GM23338 (cell line): Measurements from ENCODE around the gene SND1. TPM values are rescaled to one million over a fixed set of nuclear protein-coding genes. Genes with fewer than 3 reads are reported as not detected.

Source experiments
- ATAC-seq: fragments of 200-7000 bp; cut with Tn5 transposase; 3 replicates; pipeline ENCODE4 v1.9.1; 2020
- DNase-seq: peaks from one replicate; pipeline ENCODE4 v3.0.0-alpha.2; 2015; ENCODE audit warnings: low spot score
- H2AFZ ChIP-seq: fragments of 200-600 bp; sonication (generic); 2 replicates; pipeline ENCODE4 v1.8.0; 2016; ENCODE audit warnings: antibody characterized with exemption, mild to moderate bottlenecking, moderate library complexity
- H3F3A ChIP-seq: fragments of 200-600 bp; sonication (generic); replicated peaks from 2 replicates; pipeline ENCODE4 v1.8.0; 2017; ENCODE audit warnings: antibody characterized with exemption, mixed run types, low read depth
- H3K27ac ChIP-seq: fragments of 200-600 bp; sonication (generic); 2 replicates; pipeline ENCODE4 v1.6.1; 2016; ENCODE audit warnings: low read depth
- H3K27me3 ChIP-seq: fragments of 200-600 bp; sonication (generic); 2 replicates; pipeline ENCODE4 v1.8.0; 2016; ENCODE audit warnings: mild to moderate bottlenecking, mixed run types, moderate library complexity; ENCODE audit not compliant: insufficient read depth
- H3K36me3 ChIP-seq: fragments of 200-600 bp; sonication (generic); 2 replicates; pipeline ENCODE4 v1.8.0; 2016; ENCODE audit warnings: mild to moderate bottlenecking; ENCODE audit not compliant: insufficient read depth
- H3K4me1 ChIP-seq: fragments of 200-600 bp; sonication (generic); 2 replicates; pipeline ENCODE4 v1.8.0; 2016; ENCODE audit warnings: mild to moderate bottlenecking, moderate library complexity; ENCODE audit not compliant: insufficient read depth
- H3K4me2 ChIP-seq: fragments of 200-600 bp; sonication (generic); 2 replicates; pipeline ENCODE4 v1.7.1; 2017; ENCODE audit warnings: mixed run types
- H3K4me3 ChIP-seq: fragments of 200-600 bp; sonication (generic); 2 replicates; pipeline ENCODE4 v1.6.1; 2016; ENCODE audit warnings: mixed run types
- H3K79me2 ChIP-seq: fragments of 200-600 bp; sonication (generic); replicated peaks from 2 replicates; pipeline ENCODE4 v1.8.0; 2017; ENCODE audit warnings: mild to moderate bottlenecking; ENCODE audit not compliant: insufficient read depth
- H3K9me2 ChIP-seq: fragments of 200-600 bp; sonication (generic); 2 replicates; pipeline ENCODE4 v1.8.0; 2017; ENCODE audit not compliant: insufficient read depth
- H4K20me1 ChIP-seq: fragments of 200-600 bp; sonication (generic); replicated peaks from 2 replicates; pipeline ENCODE4 v1.8.0; 2017; ENCODE audit warnings: mild to moderate bottlenecking; ENCODE audit not compliant: insufficient read depth
- H3K27ac Mint-ChIP-seq: 2 replicates; pipeline ENCODE4 v1.8.0; 2020; ENCODE audit warnings: inconsistent platforms, mild to moderate bottlenecking, moderate library complexity, mixed read lengths
- H3K27me3 Mint-ChIP-seq: 3 replicates; pipeline ENCODE4 v1.8.0; 2022; ENCODE audit warnings: low read depth, mild to moderate bottlenecking, moderate library complexity, mixed read lengths, inconsistent platforms; ENCODE audit not compliant: insufficient read depth, poor library complexity
- H3K36me3 Mint-ChIP-seq: 3 replicates; pipeline ENCODE4 v1.8.0; 2021; ENCODE audit warnings: low read depth, mild to moderate bottlenecking, inconsistent platforms, moderate library complexity, mixed read lengths
- H3K4me1 Mint-ChIP-seq: 3 replicates; pipeline ENCODE4 v1.8.0; 2020; ENCODE audit warnings: mild to moderate bottlenecking, inconsistent platforms, mixed read lengths
- H3K4me3 Mint-ChIP-seq: 3 replicates; pipeline ENCODE4 v1.8.0; 2021; ENCODE audit warnings: moderate library complexity, mild to moderate bottlenecking, inconsistent platforms, mixed read lengths
- H3K9me3 Mint-ChIP-seq: 3 replicates; pipeline ENCODE4 v1.8.0; 2020; ENCODE audit warnings: moderate library complexity, mild to moderate bottlenecking, inconsistent platforms, mixed read lengths
- CTCF ChIP-seq, 2 experiments: fragments of 200-600 bp in 1 of 2; sonication (generic) in 1 of 2; conservative IDR thresholded peaks; 2 replicates each; pipeline versions ENCODE4 v1.5.1 to v1.6.1; 2016 to 2017; ENCODE audit warnings: antibody characterized with exemption in 2 of 2, low read depth in 2 of 2, mild to moderate bottlenecking in 2 of 2, moderate library complexity in 1 of 2
- ETS1 ChIP-seq: IDR thresholded peaks from 2 replicates; pipeline ENCODE4 v1.6.1; 2016; ENCODE audit warnings: antibody characterized with exemption
- EZH2 ChIP-seq: fragments of 200-600 bp; sonication (generic); IDR thresholded peaks from one replicate; pipeline ENCODE4 v1.8.0; 2017; ENCODE audit warnings: antibody characterized with exemption, mild to moderate bottlenecking, low read depth; ENCODE audit not compliant: unreplicated experiment
- EZH2phosphoT487 ChIP-seq: fragments of 200-600 bp; sonication (generic); IDR thresholded peaks from one replicate; pipeline ENCODE4 v1.8.1; 2018; ENCODE audit warnings: antibody characterized with exemption; ENCODE audit not compliant: unreplicated experiment
- NANOG ChIP-seq: IDR thresholded peaks from 2 replicates; pipeline ENCODE4 v1.6.1; 2016; ENCODE audit warnings: antibody characterized with exemption, borderline replicate concordance
- POLR2AphosphoS5 ChIP-seq: IDR thresholded peaks from 2 replicates; pipeline ENCODE4 v1.6.1; 2016; ENCODE audit warnings: antibody characterized with exemption, low read depth
- STAT1 ChIP-seq: IDR thresholded peaks from one replicate; pipeline ENCODE4 v1.6.1; 2016; ENCODE audit warnings: antibody characterized with exemption; ENCODE audit not compliant: unreplicated experiment
- ZNF331 ChIP-seq: fragments of 250-450 bp; sonication (Bioruptor Pico); IDR thresholded peaks from 2 replicates; pipeline ENCODE4 v1.5.0; 2020; ENCODE audit warnings: low read depth, mild to moderate bottlenecking, moderate library complexity
- polyA plus RNA-seq: library from polyadenylated mRNA; unstranded; fragments of >200 nt; fragmentation: Nextera tagmentation; extraction: Ambion mirVana; gene quantifications from 2 replicates; pipeline ENCODE4 v1.2.1, GENCODE V29; 2016
- total RNA-seq: library from RNA; depleted of rRNA; stranded (reverse); fragments of >200 nt; shearing (Covaris generic); gene quantifications from 2 replicates; pipeline ENCODE4 v1.2.3, GENCODE V29; 2014

SND1 gene
- total and polyA plus RNA-seq, 2 experiments from 2014 or later = 107 to 254 TPM

GRCh38 chr7:127647636-127648035 is 4.4 kb upstream of the SND1 start:
- Histone ChIP-seq H3K27ac (no peak overlapping the region), H3F3A (no peaks in the 10 kb centered on the region), H2AFZ (no peak overlapping the region), H3K27me3 (no peaks in the 10 kb centered on the region), H3K79me2 (peaks cover 6% of the 10 kb centered on the region), H3K4me1 (peaks cover 7% of the 10 kb centered on the region; the same call in 1 of the 2 replicates), H3K4me3 (no peak overlapping the region), H3K4me2 (no peak overlapping the region), H3K9me2 (no peaks in the 10 kb centered on the region), H3K36me3 (no peaks in the 10 kb centered on the region), H4K20me1 (peaks cover 3% of the 10 kb centered on the region; the same call in 1 of the 2 replicates)
- H3K27me3 Mint-ChIP-seq = peaks cover 5% of the 10 kb centered on the region
- peaks cover under 1% of the 10 kb centered on the region; the same call in 2 of the 3 replicates for H3K4me1 Mint-ChIP-seq
- H3K9me3 Mint-ChIP-seq = no peaks in the 10 kb centered on the region; the same call in 2 of the 3 replicates
- peaks cover 3% of the 10 kb centered on the region; the same call in 1 of the 3 replicates for H3K36me3 Mint-ChIP-seq
- no peak for DNase-seq
- no peak for ATAC-seq
- no peak overlapping the region for H3K4me3 Mint-ChIP-seq
- TF ChIP-seq ETS1 (no peak), EZH2phosphoT487 (no peak), POLR2AphosphoS5 (no peak), NANOG (no peak), STAT1 (no peak)
- no peak overlapping the region for H3K27ac Mint-ChIP-seq

DNA sequence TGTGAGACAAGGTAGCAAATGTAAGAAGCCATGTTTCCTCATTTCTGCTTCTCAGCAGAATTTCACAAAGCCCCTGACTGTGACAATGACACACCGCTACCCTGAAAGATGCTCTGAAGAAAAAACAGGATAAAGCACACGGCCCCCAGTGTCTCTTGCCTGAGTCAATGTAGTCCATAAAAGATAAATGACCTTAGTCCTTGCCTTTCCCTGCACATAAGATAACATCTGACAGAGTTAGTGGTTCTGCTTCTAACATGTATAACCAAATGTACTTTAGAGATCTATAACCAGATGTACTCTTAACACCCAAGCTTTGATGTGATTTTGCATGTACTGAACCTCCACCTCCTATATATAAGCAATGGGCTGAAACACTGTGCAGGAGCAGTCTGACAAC is 3.0 kb upstream of the SND1 start:
- Mint-ChIP-seq H3K27me3 (peaks cover 5% of the 10 kb centered on the region), H3K36me3 (peaks cover 7% of the 10 kb centered on the region; the same call in 2 of the 3 replicates), H3K4me3 (no peak overlapping the region), H3K4me1 (peaks cover 14% of the 10 kb centered on the region), H3K9me3 (no peaks in the 10 kb centered on the region; the same call in 2 of the 3 replicates), H3K27ac (no peak overlapping the region)
- Histone ChIP-seq H3K4me1 (peaks cover 16% of the 10 kb centered on the region), H4K20me1 (peaks cover 15% of the 10 kb centered on the region), H3K27ac (no peak overlapping the region), H3K79me2 (peaks cover 19% of the 10 kb centered on the region), H3F3A (no peaks in the 10 kb centered on the region), H3K27me3 (no peaks in the 10 kb centered on the region), H3K9me2 (no peaks in the 10 kb centered on the region), H3K36me3 (no peaks in the 10 kb centered on the region), H2AFZ (no peak overlapping the region; the same call in 1 of the 2 replicates), H3K4me2 (no peak overlapping the region), H3K4me3 (no peak overlapping the region)
- no peak for TF ChIP-seq EZH2
- TF ChIP-seq CTCF (conservative IDR thresholded peaks at IDR 0.05; ENCODE audit: low read depth in 2 of 2) = no peak
- TF ChIP-seq ZNF331 (CRISPR knock-in tag) = no peak
- DNase-seq = no peak
- no peak for ATAC-seq
